HepG2 (cell line): Measurements from ENCODE around the gene TBX6. TPM values are rescaled to one million over a fixed set of nuclear protein-coding genes. Genes with fewer than 3 reads are reported as not detected.
A peak's percentile ranks its signal among the peaks of the same experiment; 100 is the strongest.

Source experiments
- ATAC-seq: fragments of 200-7000 bp; cut with Tn5 transposase; 3 replicates; pipeline ENCODE4 v1.9.1; 2020; ENCODE audit warnings: mild to moderate bottlenecking, moderate library complexity
- BruUV-seq: library from RNA; stranded (reverse); fragments of 400-500 nt; replicated peaks from 2 replicates; lab custom pipeline; 2021; lab: Mats Ljungman, UMichigan
- CTCF ChIA-PET: fragments of 300-600 bp; formaldehyde crosslinking; extraction: SDS; loops from one replicate; lab custom pipeline; 2021; ENCODE audit warnings: low total read pairs, inconsistent platforms, low intra/inter-chr PET ratio; lab: Yijun Ruan, JAX
- POLR2A ChIA-PET: fragments of 350-600 bp; sonication (Branson Sonifier 250); formaldehyde crosslinking; loops from one replicate; lab custom pipeline; 2020; ENCODE audit warnings: antibody characterized with exemption, inconsistent platforms; lab: Yijun Ruan, JAX
- DNase-seq: peaks from one replicate; pipeline ENCODE4 v3.0.0-alpha.2; 2015; ENCODE audit warnings: low spot score
- FAIRE-seq: peaks from 3 replicates; lab custom pipeline; 2011; peaks lifted over from hg19 to GRCh38; lab: Jason Lieb, UNC
- H2AFZ ChIP-seq: one replicate; pipeline ENCODE4 v1.6.1; 2011; ENCODE audit warnings: low read length, inconsistent platforms
- H3K27ac ChIP-seq: fragments of 300-600 bp; 3 replicates; pipeline ENCODE4 v1.8.0; 2011; ENCODE audit warnings: mixed run types, mild to moderate bottlenecking, mixed read lengths, low read length, inconsistent platforms; ENCODE audit not compliant: insufficient read depth; ENCODE audit errors: extremely low read length
- H3K27me3 ChIP-seq, 2 experiments: fragments of 200-600 bp in 1 of 2; 2 replicates in 1 of 2; 3 replicates in 1 of 2; pipeline versions ENCODE4 v1.6.0 to v1.8.0; 2011; ENCODE audit warnings: low read length in 2 of 2, mild to moderate bottlenecking in 2 of 2, moderate library complexity in 2 of 2, inconsistent platforms in 1 of 2; ENCODE audit not compliant: insufficient read depth in 2 of 2, control insufficient read depth in 1 of 2
- H3K36me3 ChIP-seq, 2 experiments: fragments of 200-600 bp in 1 of 2; replicated peaks in 1 of 2; 2 replicates in 1 of 2; 3 replicates in 1 of 2; pipeline versions ENCODE4 v1.5.1 to v1.8.0; 2011; ENCODE audit warnings: low read length in 2 of 2, inconsistent platforms in 1 of 2; ENCODE audit not compliant: insufficient read depth in 2 of 2, control insufficient read depth in 1 of 2
- H3K4me1 ChIP-seq: 2 replicates; pipeline ENCODE4 v1.5.1; 2012; ENCODE audit warnings: low read length, inconsistent platforms; ENCODE audit not compliant: insufficient read depth
- H3K4me2 ChIP-seq: 2 replicates; pipeline ENCODE4 v1.6.0; 2011; ENCODE audit warnings: low read depth, low read length, inconsistent platforms
- H3K4me3 ChIP-seq, 3 experiments: fragments of 200-600 bp in 1 of 3; sonication (generic), shearing (Covaris generic) in 1 of 3; replicated peaks in 1 of 3; 2 replicates each; pipeline ENCODE4 v1.5.1; 2011 to 2016; ENCODE audit warnings: low read length in 3 of 3, inconsistent platforms in 2 of 3, low read depth in 2 of 3, mild to moderate bottlenecking in 2 of 3, control low read depth in 1 of 3, mixed read lengths in 1 of 3; ENCODE audit not compliant: insufficient read depth in 1 of 3
- H3K79me2 ChIP-seq: one replicate; pipeline ENCODE4 v1.6.1; 2011; ENCODE audit warnings: low read length, inconsistent platforms; ENCODE audit not compliant: insufficient read depth
- H3K9ac ChIP-seq: 2 replicates; pipeline ENCODE4 v1.6.0; 2011; ENCODE audit warnings: mild to moderate bottlenecking, low read depth, low read length, inconsistent platforms; ENCODE audit not compliant: insufficient read depth
- H3K9me3 ChIP-seq: 2 replicates; pipeline ENCODE4 v1.5.1; 2012; ENCODE audit warnings: mild to moderate bottlenecking, low read length
- H4K20me1 ChIP-seq: 2 replicates; pipeline ENCODE4 v1.6.0; 2011; ENCODE audit warnings: inconsistent platforms, mild to moderate bottlenecking, low read length, moderate library complexity; ENCODE audit not compliant: insufficient read depth
- AGO2 ChIP-seq: fragments of 200-400 bp; formaldehyde crosslinking; optimal IDR thresholded peaks from 2 replicates; pipeline ENCODE3; 2017; ENCODE audit warnings: mild to moderate bottlenecking, low read depth, low read length, moderate library complexity
- ARNT ChIP-seq: fragments of 450-650 bp; IDR thresholded peaks from 2 replicates; pipeline ENCODE4 v1.6.1; 2017
- HNRNPLL ChIP-seq: fragments of 200-400 bp; formaldehyde crosslinking; IDR thresholded peaks from 2 replicates; pipeline ENCODE4 v1.6.1; 2017; ENCODE audit warnings: mild to moderate bottlenecking, low read depth, low read length; ENCODE audit not compliant: poor library complexity, severe bottlenecking
- MTA3 ChIP-seq: sonication (generic); formaldehyde crosslinking; IDR thresholded peaks from 2 replicates; pipeline ENCODE4 v1.4.0; 2020; ENCODE audit warnings: missing genetic modification reagents
- PHB2 ChIP-seq: fragments of 450-650 bp; IDR thresholded peaks from 2 replicates; pipeline ENCODE4 v1.6.1; 2018; ENCODE audit not compliant: partially characterized antibody
- PTBP1 ChIP-seq: fragments of 200-400 bp; formaldehyde crosslinking; IDR thresholded peaks from 2 replicates; pipeline ENCODE4 v1.6.1; 2018; ENCODE audit warnings: low read length, low read depth; ENCODE audit not compliant: poor library complexity, severe bottlenecking
- SOX6 ChIP-seq, 2 experiments: fragments of 450-650 bp in 1 of 2; sonication (generic) in 1 of 2; formaldehyde crosslinking in 1 of 2; IDR thresholded peaks; 2 replicates each; pipeline versions ENCODE4 v1.4.0 to v1.6.1; 2017 to 2020; ENCODE audit warnings: antibody characterized with exemption in 1 of 2, mild to moderate bottlenecking in 1 of 2, missing genetic modification reagents in 1 of 2
- SP140L ChIP-seq: sonication (generic); formaldehyde crosslinking; IDR thresholded peaks from 2 replicates; pipeline ENCODE4 v1.4.0; 2020; ENCODE audit warnings: missing genetic modification reagents, borderline replicate concordance
- ZNF143 ChIP-seq: sonication (generic); formaldehyde crosslinking; IDR thresholded peaks from 2 replicates; pipeline ENCODE4 v1.4.0; 2020; ENCODE audit warnings: missing genetic modification reagents
- ZNF468 ChIP-seq: sonication (generic); formaldehyde crosslinking; IDR thresholded peaks from 2 replicates; pipeline ENCODE4 v1.8.0; 2022; ENCODE audit warnings: mild to moderate bottlenecking, moderate library complexity, missing genetic modification reagents
- WGBS: methylation state at CpG from one replicate; pipeline ENCODE4 v1.1.6; 2017; ENCODE audit warnings: low lambda C conversion rate; 5-methylcytosine and 5-hydroxymethylcytosine counted together
- in situ Hi-C: cut with HindIII; loops from 2 replicates; pipeline ENCODE4 v1.10.0; 2017; ENCODE audit warnings: low pct_unique_long_range_greater_than_20kb; ENCODE audit not compliant: extremely low pct_ligation_motif_present
- intact Hi-C: fragments of 100-400 bp; cut with micrococcal nuclease; formaldehyde crosslinking; loops from one replicate; pipeline ENCODE4 v1.10.0; 2022; ENCODE audit not compliant: unreplicated experiment
- polyA plus RNA-seq, 8 experiments: library from polyadenylated mRNA; depleted of rRNA in 3 of 8; stranded (reverse) in 7 of 8; unstranded in 1 of 8; fragments of >200 nt; fragmentation: Illumina TruSeq in 4 of 8; extraction: Trizol in 4 of 8; gene quantifications; 2 replicates each; pipeline versions ENCODE4 v1.2.1 to v1.2.3, GENCODE V29; 2011 to 2016; ENCODE audit warnings: low read depth in 4 of 8, missing spikeins in 1 of 8, mixed read lengths in 1 of 8; ENCODE audit not compliant: insufficient read depth in 1 of 8
- total RNA-seq, 5 experiments: library from RNA; depleted of rRNA; stranded (reverse); fragments of >200 nt; fragmentation: Illumina TruSeq; extraction: Trizol; gene quantifications; 2 replicates each; pipeline ENCODE4 v1.2.3, GENCODE V29; 2016; ENCODE audit warnings: low read depth in 1 of 5
- TF ChIP-seq, protein P1 (sequence below): sonication (generic); formaldehyde crosslinking; IDR thresholded peaks from 2 replicates; pipeline ENCODE4 v1.5.1; 2020; ENCODE audit warnings: mild to moderate bottlenecking, missing genetic modification reagents
- TF ChIP-seq, protein P2 (sequence below): conservative IDR thresholded peaks from 2 replicates; pipeline ENCODE4 v1.6.1; 2018; ENCODE audit warnings: missing genetic modification reagents
- TF ChIP-seq, protein P3 (sequence below): IDR thresholded peaks from 2 replicates; pipeline ENCODE4 v1.6.1; 2016; ENCODE audit warnings: low read depth, borderline replicate concordance
- TF ChIP-seq, protein P4 (sequence below): sonication (generic); formaldehyde crosslinking; IDR thresholded peaks from 2 replicates; pipeline ENCODE4 v1.4.0; 2020; ENCODE audit warnings: missing genetic modification reagents, mild to moderate bottlenecking, borderline replicate concordance

TBX6 gene
- total and polyA plus RNA-seq, 2 of the 13 experiments (the other 11 are each of a cell fraction or from before 2014, with no cell fraction given) = 0.24 to 0.42 TPM

DNA sequence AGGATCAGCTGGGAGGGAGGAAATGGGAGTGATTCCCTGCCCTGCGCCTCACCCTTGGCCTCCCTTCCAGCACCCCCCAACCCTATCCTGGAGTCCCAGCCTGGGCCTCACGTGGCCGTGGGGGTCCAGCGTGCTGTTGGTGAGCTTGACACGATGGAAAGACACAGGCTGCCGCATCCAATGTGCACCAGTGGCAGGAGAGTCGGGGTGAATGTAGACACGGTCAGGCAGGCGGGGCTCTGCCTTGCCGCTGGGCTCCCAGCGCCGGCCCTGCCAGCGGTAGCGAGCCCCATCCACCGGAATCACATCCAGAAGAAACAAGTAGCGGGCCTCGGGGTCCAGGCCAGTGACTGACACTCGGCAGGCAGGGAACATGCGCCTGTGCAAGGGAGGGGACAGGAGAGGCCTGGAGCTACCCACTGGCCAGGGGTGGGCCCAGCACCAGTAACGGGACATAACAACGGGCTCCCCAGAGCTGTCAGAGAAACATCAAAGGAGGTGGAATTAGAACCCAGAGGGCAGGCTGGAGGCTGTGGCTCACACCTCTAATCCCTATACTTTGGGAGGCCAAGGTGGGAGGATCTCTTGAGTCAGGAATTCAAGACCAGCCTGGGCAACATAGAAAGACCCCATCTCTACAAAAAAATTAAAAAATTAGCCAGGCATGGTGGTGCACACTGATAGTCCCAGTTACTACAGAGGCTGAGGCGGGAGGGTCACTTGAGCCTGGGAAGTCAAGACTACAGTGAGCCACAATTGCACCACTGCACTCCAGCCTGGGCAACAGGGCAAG lies 2.7 kb downstream of the TBX6 start:
- no peaks in the 10 kb centered on the region for H3K79me2 ChIP-seq
- in situ Hi-C loops (loop anchor here (25.0 kb wide), 1 partner anchor 548 kb away; no protein-coding TSS in a partner anchor), intact Hi-C loops (loop anchor here (10.0 kb wide), 1 partner anchor 566 kb away; the partner anchor contains the start of genes FBRS and PRR14)
- H3K27ac ChIP-seq = no peak overlapping the region
- peaks cover 9 to 17% of the 10 kb centered on the region in 2 experiments; a peak in 4 of 5 replicates for H3K36me3 ChIP-seq
- BruUV-seq = no TSS peak
- H3K4me3 ChIP-seq = peak overlapping the region in 2 of 3 experiments; percentile 15 to 61; a peak in 4 of 6 replicates
- peak overlapping the region; percentile 83 for H3K4me2 ChIP-seq
- no peaks in the 10 kb centered on the region for H3K9me3 ChIP-seq
- H3K27me3 ChIP-seq = no peaks in the 10 kb centered on the region
- DNase-seq (no peak), FAIRE-seq (no peak), ATAC-seq (peak; percentile 22)
- H3K4me1 ChIP-seq = peaks cover 52% of the 10 kb centered on the region
- ChIA-PET CTCF (no interaction called here), POLR2A (interaction anchor here (0.9 to 6.0 kb wide), 5 partner anchors 8 to 23 kb away, joined by 4 to 120 read pairs (median 14); partner anchors contain the start of genes ALDOA and PPP4C)
- no peaks in the 10 kb centered on the region for H4K20me1 ChIP-seq
- H3K9ac ChIP-seq = peak overlapping the region; percentile 45; the same call in 1 of the 2 replicates
- WGBS = 26% methylated on average over 22 of the region's 22 CpGs
- H2AFZ ChIP-seq = no peak overlapping the region
- no peak for TF ChIP-seq MTA3
- TF ChIP-seq AGO2 = peak; percentile 79
- TF ChIP-seq SP140L = no peak
- TF ChIP-seq PTBP1 = peak; percentile 41
- TF ChIP-seq, protein P1, sequence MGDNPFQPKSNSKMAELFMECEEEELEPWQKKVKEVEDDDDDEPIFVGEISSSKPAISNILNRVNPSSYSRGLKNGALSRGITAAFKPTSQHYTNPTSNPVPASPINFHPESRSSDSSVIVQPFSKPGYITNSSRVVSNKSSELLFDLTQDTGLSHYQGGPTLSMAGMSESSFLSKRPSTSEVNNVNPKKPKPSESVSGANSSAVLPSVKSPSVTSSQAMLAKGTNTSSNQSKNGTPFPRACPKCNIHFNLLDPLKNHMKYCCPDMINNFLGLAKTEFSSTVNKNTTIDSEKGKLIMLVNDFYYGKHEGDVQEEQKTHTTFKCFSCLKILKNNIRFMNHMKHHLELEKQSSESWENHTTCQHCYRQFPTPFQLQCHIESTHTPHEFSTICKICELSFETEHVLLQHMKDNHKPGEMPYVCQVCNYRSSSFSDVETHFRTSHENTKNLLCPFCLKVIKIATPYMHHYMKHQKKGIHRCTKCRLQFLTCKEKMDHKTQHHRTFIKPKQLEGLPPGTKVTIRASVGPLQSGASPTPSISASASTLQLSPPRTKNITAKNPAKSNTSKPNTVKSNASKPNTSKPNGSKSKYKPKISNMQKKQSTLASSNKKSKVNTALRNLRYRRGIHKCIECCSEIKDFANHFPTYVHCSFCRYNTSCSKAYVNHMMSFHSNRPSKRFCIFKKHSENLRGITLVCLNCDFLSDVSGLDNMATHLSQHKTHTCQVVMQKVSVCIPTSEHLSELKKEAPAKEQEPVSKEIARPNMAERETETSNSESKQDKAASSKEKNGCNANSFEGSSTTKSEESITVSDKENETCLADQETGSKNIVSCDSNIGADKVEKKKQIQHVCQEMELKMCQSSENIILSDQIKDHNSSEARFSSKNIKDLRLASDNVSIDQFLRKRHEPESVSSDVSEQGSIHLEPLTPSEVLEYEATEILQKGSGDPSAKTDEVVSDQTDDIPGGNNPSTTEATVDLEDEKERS = 0 out of 2 replicates have a peak, but pooled peaks have one; percentile 42
- TF ChIP-seq, protein P2, sequence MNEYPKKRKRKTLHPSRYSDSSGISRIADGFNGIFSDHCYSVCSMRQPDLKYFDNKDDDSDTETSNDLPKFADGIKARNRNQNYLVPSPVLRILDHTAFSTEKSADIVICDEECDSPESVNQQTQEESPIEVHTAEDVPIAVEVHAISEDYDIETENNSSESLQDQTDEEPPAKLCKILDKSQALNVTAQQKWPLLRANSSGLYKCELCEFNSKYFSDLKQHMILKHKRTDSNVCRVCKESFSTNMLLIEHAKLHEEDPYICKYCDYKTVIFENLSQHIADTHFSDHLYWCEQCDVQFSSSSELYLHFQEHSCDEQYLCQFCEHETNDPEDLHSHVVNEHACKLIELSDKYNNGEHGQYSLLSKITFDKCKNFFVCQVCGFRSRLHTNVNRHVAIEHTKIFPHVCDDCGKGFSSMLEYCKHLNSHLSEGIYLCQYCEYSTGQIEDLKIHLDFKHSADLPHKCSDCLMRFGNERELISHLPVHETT (CRISPR knock-in tag) = no peak
- TF ChIP-seq ARNT = no peak
- TF ChIP-seq HNRNPLL = peak; percentile 60
- TF ChIP-seq, protein P3, sequence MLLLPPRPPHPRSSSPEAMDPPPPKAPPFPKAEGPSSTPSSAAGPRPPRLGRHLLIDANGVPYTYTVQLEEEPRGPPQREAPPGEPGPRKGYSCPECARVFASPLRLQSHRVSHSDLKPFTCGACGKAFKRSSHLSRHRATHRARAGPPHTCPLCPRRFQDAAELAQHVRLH (CRISPR knock-in tag) = peak; percentile 79; the same call in 1 of the 2 replicates
- no peak for TF ChIP-seq SOX6 (IDR thresholded peaks at IDR 0.05)
- TF ChIP-seq SOX6 (CRISPR knock-in tag; IDR thresholded peaks at IDR 0.05) = no peak
- TF ChIP-seq ZNF143 (CRISPR knock-in tag) = 0 out of 2 replicates have a peak, but pooled peaks have one; percentile 36
- TF ChIP-seq ZNF468 (CRISPR knock-in tag) = no peak
- TF ChIP-seq, protein P4, sequence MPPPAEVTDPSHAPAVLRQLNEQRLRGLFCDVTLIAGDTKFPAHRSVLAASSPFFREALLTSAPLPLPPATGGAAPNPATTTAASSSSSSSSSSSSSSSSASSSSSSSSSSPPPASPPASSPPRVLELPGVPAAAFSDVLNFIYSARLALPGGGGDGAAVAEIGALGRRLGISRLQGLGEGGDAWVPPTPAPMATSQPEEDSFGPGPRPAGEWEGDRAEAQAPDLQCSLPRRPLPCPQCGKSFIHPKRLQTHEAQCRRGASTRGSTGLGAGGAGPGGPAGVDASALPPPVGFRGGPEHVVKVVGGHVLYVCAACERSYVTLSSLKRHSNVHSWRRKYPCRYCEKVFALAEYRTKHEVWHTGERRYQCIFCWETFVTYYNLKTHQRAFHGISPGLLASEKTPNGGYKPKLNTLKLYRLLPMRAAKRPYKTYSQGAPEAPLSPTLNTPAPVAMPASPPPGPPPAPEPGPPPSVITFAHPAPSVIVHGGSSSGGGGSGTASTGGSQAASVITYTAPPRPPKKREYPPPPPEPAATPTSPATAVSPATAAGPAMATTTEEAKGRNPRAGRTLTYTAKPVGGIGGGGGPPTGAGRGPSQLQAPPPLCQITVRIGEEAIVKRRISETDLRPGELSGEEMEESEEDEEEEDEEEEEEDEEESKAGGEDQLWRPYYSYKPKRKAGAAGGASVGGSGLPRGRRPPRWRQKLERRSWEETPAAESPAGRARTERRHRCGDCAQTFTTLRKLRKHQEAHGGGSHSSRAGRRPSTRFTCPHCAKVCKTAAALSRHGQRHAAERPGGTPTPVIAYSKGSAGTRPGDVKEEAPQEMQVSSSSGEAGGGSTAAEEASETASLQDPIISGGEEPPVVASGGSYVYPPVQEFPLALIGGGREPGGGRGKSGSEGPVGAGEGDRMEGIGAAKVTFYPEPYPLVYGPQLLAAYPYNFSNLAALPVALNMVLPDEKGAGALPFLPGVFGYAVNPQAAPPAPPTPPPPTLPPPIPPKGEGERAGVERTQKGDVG (CRISPR knock-in tag) = no peak
- TF ChIP-seq PHB2 = no peak
